Effector CD8-positive, alpha-beta T cell (primary cell): ENCODE results near the gene LSM14B.

Experiments used
- DNase-seq: peaks from one replicate; lab custom pipeline; 2025; lab: John Stamatoyannopoulos, UW

LSM14B gene

GRCh38 chr20:62163485-62163865 is 41.2 kb downstream of the LSM14B start:
- no peak for DNase-seq

DNA sequence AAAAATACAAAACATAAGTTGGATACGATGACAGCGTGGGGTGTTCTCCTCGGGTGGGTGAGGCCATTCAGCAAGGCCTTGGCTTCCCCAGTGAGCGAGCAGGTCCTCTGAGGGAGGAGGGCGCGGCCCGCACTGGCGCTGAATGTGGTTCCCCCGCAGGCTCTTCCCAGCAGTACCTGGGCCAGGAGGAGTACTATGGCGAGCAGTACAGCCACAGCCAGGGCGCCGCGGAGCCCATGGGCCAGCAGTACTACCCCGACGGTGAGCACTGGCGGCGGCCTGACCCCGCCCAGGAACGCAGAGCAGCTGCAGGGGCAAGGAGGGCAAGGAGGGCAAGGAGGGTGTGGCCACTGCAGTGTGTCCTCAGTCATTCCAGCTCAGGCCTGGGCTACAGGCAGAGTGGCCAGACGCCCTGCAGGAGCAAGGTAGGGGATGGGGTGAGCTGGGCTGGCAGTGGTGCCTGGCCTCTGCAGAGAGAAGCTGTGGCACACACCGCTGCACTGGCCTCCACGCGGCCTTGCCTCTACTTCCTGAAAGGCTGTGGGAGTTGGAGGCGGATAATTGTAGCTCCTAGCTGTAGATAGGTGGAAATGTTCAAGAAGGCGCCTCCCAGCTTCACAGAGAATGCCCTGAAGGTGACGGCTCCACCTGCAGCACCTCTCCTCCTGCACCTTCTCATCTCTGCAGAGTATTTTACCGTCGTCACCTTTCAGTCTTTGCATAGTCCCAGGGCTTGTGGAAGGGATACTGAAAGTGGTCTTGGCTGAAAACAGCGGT is 41.9 kb downstream of the LSM14B start:
- no peak for DNase-seq

DNA sequence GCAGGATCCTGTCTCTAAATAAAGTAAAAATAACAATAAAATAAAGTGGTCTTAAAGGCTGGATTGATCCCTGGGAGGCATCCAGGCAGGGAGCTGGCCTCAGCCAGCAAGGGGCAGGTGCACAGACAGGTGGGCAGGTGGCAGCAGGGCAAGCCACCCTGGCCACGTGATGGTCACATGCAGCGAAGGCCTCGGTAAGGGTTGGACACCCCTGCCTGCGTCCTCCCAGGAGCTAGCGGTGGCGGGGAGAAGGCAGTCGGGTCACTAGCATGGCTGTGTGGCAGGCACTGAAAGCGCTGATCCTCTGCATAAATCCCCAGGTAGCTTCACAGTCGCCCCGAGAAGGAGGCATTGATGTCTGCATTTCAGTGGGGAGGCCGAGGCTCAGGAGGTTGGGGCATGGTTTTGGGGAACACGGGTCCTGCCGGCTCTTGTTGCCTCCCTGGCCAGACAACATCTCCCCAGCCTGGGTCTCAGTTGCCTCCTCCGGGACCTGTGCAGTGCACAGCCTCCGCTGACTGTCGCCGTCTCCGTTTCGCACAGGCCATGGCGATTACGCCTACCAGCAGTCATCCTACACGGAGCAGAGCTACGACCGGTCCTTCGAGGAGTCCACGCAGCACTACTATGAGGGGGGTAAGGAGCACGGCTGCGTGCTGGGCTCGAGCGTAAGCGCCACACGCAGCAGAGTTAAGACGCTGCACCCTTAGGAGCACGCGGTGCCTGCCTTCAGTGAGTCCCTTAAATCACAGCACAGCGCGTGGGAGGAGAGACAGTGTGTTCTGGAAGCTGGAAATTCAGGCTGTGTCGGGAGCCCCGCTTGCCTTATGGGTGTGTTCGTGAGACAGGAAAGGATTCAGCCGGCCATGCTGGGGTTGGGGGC is 42.8 kb downstream of the LSM14B start:
- DNase-seq, result no peak

- no peak for DNase-seq
Observed at GRCh38 chr20:62165762-62166399, 43.6 kb downstream of the LSM14B start.

DNA sequence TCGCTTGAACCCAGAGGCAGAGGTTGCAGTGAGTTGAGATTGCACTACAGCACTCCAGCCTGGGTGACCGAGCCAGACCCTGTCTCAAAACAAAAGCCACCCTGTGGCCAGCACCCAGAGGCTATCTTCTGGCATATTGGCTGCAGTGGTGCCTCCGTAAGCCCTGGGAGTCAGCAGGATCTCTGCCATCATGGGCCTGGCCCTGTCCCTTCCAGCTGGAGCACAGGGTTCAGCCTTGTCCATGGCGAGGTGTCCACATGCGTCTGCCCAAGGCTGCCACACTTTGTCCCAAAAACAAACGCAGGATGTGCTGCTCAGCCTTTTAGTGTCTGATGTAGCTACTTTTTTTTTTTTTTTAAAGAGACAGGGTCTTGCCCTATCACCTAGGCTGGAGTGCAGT is 45.2 kb downstream of the LSM14B start:
- DNase-seq, result no peak

DNA sequence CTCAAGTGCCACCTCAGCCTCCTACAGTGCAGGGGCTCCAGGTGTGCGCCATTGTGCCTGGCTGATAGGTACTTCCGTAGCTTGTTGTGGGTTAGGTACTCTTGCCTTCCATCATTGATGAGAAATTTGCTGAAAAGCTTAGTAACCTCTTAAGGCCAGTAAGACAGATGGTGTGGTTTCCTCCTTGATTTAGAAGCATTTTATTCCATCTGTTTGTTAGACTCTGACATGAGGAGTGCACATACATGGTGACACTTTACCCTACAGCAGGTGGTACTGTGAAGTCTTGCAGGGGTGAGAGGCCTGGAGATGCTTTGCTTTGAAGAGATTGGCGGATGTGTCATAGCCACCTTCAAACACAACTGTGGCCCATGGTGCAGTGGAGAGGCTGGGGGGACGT is 45.8 kb downstream of the LSM14B start:
- no peak for DNase-seq

GRCh38 chr20:62168890-62169435 is 46.7 kb downstream of the LSM14B start:
- DNase-seq, result no peak

- no peak for DNase-seq
Observed at GRCh38 chr20:62170536-62170935, 48.3 kb downstream of the LSM14B start.

DNA sequence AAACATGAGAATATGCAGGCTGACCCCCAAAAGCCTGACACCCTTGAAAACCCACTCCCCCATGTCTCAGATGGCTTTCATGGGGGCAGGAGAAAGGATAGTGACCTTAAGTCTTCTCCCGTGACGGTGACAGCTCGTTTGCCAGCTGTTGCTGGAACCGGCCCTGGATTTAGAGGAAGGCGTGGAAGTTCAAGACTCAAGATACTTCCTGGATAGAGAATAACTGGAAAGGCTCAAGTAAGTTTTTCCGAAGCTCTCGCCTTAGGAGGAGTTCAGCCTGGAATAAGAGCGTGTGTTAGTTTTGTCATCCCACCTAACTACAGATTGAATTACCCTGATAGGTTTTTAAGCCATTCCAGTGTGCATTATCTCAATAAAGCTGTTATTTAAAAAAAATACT is 49.0 kb downstream of the LSM14B start:
- DNase-seq, result no peak

GRCh38 chr20:62172666-62173065 is 50.4 kb downstream of the LSM14B start:
- DNase-seq, result no peak

GRCh38 chr20:62174021-62174804 is 51.9 kb downstream of the LSM14B start:
- no peak for DNase-seq

- DNase-seq, result no peak
Observed at GRCh38 chr20:62174870-62175624, 52.8 kb downstream of the LSM14B start.

GRCh38 chr20:62175711-62176110 is 53.4 kb downstream of the LSM14B start:
- no peak for DNase-seq

DNA sequence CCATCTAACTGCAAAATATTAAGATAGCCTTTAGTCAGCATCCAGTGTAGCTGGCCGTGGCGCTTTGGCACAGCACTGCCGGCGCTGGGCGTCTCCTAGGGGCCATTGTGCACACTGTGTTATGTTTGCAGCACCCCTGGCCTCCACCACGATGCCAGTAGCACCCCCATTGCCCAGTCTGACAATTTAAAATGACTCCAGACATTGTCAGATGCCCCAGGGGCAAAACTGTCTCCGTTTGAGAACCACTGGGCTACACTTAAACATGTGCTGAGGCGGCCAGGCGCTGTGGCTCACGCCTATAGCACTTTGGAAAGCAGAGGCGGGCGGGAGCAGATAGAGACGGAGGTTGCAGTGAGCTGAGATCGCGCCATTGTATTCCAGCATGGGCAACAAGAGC is 54.6 kb downstream of the LSM14B start:
- no peak for DNase-seq

DNA sequence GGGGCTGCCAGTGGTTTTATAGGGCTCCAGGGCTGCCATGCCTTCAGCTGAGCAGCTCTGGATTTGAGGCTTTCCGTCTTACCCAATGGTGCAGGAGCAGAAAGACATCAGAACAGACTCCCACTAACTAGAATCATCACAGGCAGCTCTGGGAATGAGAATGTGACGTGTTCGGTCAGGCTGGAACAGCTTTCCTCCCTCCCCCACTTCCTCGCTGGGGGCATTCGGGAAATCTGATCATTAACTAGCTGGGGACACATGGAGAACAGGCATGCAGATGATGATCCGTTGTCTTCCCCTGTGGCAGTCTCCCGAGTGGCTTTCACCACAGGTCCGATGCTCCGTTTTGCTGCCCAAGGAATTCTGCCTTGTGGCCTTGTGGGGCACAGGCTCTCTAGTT is 55.0 kb downstream of the LSM14B start:
- DNase-seq, result no peak

DNA sequence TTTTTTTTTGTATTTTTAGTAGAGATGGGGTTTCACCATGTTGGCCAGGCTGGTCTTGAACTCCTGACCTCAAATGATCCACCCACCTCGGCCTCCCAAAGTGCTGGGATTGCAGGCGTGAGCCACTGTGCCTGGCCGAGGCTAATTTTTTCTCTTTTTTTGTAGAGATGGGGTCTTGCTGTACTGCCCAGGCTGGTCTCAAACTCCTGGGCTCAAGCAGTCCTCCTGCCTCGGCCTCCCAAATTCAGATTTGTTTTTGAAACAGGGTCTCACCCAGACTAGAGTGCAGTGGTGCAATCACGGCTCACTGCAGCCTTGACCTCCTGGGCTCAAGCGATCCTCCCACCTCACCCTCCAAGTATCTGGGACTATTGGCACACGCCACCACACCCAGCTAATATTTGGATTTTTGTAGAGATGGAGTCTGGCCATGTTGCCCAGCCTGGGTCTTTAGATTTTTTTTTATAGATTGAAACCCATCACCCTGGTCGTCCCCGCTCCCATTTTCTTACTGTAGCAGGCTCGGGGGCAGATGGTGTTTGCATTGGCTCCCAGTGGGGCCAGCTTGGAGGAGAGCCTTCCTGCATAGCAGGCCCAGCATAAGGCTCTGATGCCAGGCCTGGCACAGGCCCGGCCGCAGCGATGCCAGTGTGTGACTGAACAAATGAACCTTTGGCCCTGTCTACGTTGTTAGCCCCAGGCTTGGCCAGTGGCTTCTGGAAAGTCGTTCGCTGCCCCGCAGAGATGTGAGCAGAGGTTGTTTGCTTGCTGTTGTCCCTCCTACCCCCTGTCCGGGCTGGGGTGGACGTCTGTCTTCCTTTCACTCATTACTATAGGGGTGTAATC is 56.3 kb downstream of the LSM14B start:
- no peak for DNase-seq

DNA sequence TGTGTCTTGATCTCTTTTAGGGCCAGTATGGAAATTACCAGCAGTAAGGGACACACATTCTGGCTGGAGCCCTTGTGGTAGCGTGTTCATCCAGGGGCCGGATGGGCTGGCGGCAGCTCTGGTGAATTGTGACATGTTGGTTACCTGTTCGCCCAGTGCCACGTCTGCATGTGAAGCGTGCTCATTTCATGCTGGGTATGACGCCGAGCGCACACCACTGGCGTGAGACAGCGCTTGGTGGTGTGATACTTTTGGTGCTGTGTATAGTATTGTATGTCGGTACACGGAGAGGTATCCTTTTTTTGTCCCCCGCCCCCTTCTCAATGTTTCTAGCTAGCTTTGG is 56.9 kb downstream of the LSM14B start:
- no peak for DNase-seq

GRCh38 chr20:62181808-62182207 is 59.5 kb downstream of the LSM14B start:
- no peak for DNase-seq

DNA sequence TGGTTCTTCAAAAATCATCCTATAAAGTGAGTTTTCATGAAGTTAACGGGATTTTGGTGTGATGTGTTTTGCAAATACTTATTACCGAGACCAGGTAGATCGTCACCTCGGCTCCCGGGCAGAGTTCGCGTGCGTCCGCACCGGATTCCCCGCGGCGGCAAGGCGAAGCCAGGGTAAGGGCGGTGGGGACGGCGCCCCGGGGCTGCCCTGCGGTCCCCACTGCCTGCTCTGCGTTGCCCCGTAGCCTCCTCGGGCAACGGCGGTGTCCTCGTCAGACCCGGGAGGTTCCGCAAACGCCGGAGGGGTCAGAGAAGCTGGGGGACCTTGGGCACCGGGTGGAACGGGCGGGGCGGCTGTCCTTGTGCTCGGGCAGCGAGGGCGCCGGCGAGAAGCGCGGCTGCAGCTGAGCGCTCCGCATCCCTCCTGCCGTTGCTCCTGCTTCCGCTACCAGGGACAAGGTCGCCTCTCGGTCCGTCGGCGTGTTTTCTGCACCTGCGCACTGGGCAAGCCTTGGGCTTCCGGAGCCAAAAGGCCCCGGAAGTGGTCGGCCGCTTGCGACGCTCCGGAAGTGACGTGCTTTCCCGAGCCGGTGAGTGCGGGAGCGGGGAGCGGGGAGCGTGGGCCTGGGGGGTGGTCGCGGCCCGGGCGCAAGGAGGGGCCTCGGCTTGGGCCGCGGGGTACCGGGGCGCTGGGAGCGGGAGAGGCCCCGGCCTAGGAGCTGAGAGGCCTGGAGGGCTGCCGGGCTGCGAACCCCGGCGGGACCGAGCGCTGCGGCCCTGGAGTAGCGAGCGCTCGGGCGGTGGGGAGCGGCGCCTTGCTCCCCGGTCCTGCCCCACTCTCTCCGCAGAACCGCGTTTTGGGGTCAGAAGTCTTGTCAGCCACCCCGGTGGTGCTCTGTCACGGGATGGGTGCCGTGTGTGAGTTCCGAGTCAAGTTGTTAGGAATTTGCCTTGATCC is 60.5 kb downstream of the LSM14B start, which contains the start of gene MTG2:
Gene MTG2, plus strand, starts transcription at position 560 of the 957 bp plus-strand sequence. CDS start 10,393 bp downstream, outside the sequence.
- peak; percentile 91 for DNase-seq
